OCI-LY1 (cell line): ENCODE results near the gene MFRP.

Experiments
- CTCF ChIP-seq: fragments of 200-600 bp; sonication (generic), shearing (Covaris generic); IDR thresholded peaks from 2 replicates; pipeline ENCODE4 v1.5.1; 2017; ENCODE audit warnings: mild to moderate bottlenecking, antibody characterized with exemption, low read length, moderate library complexity, mixed read lengths
- EZH2 ChIP-seq: fragments of 200-600 bp; sonication (generic), shearing (Covaris generic); IDR thresholded peaks from 2 replicates; pipeline ENCODE4 v1.8.0; 2017; ENCODE audit warnings: borderline replicate concordance, mixed run types, mild to moderate bottlenecking, antibody characterized with exemption, low read length, moderate library complexity, mixed read lengths

DNA sequence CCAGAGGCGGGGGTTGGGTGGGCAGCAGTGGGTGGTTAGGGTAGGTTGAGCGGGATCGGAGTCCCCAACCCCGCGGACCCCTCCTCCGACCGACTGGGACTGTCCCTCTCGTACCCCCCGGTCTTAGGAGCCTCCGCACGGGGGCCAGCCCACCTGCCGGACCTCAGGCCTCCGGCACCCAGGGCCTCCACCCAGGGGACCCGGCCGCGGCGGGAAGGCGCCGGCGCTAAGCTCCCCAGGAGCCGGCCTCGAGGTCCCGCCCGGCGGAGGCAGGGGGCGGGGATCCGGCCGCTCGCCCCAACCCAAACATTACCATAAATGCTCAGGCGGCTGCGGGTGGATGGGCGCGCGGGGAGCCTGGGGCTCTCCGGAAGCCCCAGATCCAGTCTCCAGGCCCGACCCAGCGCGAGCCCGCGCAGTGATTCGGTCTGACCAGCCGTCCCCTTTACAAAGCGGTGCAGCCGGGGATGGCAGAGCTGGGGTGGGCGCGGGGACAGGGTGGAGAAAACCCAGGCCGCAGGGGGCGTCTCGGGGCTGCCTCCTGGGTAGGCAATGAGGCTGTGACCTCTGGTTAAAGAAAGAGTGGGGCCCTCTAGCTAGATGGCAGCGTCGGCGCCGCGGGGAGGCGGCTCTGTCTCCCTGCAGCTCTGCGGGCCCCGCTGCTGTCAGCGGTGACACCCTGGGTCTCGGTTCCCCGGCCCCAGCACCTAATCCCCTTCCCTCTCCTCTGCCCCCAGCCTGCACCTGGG, 25.6 kb downstream of the MFRP start:
- TF ChIP-seq CTCF: no peak
- TF ChIP-seq EZH2: no peak
